Stimulated activated naive CD8-positive, alpha-beta T cell treated with anti-CD3 and anti-CD28 coated beads, Interleukin-15, Interleukin-2, amounts not matched to agents 100 U/mL and 50 U/mL, for 24 hours (primary cell): ENCODE results near the gene ARRDC2.
"Not testable (repeated sequence)": the region's sequence is repeated elsewhere in the genome, so short reads cannot be mapped to it uniquely, and the experiment has no call there.

Source experiments
- ATAC-seq: fragments of 150-1000 bp; cut with Tn5 transposase; one replicate; pipeline ENCODE4 v1.10.0; 2021
- DNase-seq: peaks from one replicate; pipeline ENCODE4 v3.0.0; 2021

Gene ARRDC2

DNA sequence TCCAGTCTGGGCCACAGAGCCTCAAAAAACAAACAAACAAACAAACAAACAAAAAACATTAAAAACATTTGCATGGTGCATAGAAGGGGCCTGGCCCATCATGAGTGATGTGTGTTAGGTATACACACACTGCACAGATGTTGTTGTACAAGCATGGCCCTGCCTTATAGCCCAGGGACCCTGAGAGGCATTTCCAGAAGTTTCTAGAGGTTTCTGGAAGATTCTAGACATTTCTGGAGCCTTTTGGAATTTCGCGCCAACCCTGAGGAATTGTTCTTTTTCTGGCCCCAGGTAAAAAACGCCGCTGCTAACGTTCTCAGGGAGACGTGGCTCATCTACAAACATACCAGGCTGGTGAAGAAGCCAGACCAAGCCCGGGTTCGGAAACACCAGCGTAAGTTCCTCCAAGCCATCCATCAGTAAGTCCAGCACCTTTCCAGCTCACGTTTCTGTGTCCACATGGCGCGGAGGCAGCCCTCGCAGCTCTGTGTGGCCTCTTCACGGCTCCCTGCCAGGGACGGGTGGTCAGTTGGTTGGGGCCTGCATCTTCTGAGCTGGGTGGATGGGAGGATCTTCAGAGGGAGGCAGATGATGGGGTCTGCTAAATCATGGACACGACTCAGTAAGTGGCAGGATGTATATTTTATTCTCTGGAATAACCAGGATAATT lies 18.4 kb upstream of the ARRDC2 start:
- ATAC-seq = no peak
- no peak for DNase-seq

DNA sequence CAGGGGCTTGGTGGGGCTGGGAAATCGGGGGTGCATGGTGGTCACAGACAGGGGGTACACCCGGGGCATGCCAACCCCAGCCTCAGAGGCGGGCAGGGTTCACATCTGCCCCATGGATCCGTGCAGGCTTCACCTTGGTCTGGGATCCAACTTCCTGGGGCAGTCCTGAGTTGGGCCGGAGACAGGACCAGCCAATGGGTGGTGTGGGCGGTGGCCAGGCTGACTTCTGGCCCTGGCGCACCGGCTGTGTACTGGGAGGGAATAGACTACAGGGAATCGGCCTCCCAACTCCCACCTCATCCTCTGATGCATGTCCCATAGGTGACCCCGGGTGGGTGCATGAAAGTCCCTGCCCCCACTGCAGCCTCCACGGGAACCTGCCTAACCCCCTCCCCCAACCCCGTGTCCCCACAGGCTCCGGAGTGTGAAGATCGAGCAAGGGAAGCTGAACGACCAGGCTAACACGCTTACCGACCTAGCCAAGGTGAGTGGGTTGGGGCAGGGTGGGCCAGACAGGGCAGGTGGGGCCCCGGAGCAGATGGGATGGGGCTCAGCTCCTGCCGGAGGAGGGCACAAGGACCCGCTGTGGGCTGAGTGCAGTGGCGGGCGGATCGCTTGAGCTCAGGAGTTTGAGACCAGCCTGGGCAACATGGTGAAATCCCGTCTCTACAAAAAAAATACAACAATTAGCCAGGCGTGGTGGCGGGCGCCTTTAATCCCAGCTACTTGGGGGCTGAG lies 14.7 kb upstream of the ARRDC2 start:
- DNase-seq = no peak
- no peak for ATAC-seq

DNA sequence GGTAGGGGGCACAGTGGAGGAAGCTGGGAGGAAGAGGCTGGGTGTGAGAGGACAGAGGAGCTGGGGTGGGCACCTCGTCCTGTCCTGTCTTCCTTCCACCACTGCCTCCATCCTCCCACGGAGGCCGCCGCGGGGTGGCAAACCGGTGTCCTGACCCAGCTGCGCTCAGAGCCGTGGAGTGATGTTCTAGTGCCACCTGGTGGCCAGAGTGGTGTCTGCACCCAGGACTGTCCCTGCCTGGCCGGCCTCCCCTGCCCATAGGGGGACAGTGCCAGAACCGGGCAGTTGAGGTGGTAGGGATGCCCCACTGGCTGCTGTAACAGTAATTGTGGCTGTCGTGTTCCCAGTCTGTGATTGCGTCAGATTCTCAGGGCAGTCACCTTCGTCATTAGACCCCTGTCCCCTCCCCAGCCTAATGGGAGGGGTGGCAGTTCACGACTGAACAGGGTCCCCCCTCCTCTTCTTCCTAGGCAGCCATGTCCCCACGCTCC lies 11.1 kb upstream of the ARRDC2 start:
- DNase-seq = peak; percentile 92
- ATAC-seq = peak; percentile 70

DNA sequence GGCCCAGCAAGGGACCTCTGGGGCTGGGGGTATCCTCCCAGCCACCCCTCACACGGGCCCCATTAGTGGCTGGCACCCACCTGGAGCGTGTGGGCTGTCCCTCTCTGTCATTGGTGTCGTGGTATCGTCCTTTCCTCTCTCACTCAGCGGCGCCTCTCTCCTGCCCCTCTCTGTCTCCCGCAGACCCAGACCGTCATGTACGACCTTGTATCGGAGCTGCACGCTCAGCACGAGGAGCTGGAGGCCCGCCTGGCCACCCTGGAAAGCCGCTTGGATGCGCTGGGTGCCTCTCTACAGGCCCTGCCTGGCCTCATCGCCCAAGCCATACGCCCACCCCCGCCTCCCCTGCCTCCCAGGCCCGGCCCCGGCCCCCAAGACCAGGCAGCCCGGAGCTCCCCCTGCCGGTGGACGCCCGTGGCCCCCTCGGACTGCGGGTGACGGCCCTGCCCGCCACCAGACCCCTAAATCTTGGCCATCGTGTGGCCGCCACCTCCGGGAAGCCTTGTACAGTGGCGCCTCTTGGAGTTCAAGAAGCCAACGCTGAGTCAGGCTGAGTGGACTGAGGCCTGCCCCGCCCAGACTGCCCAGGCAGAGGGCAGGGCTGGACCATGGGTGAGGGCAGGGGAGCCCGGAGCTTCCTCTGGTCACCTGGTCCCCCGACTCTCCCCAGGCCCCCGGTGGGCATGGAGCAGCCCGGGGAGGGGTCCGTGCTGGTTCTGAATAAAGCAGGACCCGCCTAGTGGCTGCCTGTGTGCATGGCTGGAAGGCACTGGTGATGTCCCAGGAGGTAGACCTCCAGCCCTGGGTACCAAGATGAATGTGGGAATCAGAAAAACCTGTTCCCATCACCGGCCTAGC lies 9.8 kb upstream of the ARRDC2 start:
- DNase-seq = no peak
- no peak for ATAC-seq

DNA sequence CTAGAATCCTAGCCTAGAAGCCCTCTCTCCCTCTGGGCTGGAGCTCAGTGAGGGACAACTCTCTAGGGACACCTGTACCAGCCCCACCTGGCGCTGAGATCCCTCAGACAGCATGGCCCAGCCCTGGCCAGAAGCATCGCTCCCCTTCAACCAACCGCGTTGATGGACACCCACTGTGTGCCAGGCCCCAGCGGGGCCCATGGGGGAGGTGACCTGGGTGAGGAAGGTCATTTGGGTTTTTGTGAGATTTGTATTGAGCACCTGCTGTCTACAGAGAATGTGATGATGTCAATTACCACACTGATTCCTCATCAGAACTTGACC lies 9.2 kb upstream of the ARRDC2 start:
- ATAC-seq (no peak), DNase-seq (no peak)

DNA sequence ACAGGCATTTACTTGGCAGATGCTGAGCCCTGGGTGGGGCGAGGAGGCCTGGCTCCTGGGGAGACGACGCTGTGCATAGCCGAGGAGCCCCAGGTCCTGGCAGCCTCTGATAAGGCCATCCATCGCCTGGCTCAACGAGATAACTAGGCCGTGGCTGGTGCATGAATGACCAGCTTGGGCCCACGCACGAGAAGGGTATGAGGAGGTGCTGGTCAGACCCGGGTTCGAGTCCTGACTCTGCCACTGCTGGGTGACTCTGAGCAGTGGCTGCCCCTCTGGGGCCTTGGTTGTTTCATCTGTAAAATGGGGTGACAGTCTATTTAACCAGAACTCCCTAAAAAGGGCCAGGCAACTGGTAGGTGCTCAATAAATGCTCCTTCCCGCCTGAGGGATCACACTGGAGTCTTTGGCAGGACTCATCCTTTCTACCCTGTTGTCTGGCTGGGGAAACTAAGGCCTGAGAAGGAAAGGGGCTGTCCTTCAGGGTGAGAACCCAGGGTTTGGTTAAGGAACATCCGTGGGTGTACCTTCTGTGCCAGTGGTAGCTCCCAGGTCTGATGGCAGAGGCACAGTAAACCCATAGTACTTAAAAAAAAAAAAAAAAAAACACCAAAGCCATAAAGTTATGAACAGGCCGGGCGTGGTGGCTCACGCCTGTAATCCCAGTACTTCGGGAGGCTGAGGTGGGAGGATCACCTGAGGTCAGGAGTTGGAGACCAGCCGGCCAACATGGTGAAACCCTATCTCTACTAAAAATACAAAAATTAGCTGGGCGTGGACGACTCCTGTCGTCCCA lies 8.1 kb upstream of the ARRDC2 start:
- no peak for ATAC-seq
- DNase-seq = no peak

DNA sequence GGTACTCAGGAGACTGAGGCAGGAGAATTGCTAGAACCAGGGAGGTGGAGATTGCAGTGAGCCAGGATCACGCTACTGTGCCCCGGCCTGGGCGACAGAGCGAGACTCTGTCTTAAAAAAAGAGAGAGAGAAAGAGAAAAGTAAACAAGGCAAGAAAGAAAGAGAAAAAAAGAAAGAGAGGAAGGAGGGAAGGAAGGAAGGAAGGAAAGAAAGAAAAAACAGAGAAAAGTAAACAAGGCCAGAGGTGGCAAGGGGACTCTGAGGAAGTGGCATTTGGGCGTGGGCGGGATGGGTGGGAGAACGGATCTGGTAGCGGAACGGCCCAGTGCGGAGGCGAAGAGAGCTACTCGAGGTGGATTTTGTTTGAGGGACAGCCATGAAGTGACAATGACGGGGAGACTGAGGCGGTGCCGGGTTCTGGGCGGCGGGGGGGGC lies 7.5 kb upstream of the ARRDC2 start:
- DNase-seq = no peak
- no peak for ATAC-seq

DNA sequence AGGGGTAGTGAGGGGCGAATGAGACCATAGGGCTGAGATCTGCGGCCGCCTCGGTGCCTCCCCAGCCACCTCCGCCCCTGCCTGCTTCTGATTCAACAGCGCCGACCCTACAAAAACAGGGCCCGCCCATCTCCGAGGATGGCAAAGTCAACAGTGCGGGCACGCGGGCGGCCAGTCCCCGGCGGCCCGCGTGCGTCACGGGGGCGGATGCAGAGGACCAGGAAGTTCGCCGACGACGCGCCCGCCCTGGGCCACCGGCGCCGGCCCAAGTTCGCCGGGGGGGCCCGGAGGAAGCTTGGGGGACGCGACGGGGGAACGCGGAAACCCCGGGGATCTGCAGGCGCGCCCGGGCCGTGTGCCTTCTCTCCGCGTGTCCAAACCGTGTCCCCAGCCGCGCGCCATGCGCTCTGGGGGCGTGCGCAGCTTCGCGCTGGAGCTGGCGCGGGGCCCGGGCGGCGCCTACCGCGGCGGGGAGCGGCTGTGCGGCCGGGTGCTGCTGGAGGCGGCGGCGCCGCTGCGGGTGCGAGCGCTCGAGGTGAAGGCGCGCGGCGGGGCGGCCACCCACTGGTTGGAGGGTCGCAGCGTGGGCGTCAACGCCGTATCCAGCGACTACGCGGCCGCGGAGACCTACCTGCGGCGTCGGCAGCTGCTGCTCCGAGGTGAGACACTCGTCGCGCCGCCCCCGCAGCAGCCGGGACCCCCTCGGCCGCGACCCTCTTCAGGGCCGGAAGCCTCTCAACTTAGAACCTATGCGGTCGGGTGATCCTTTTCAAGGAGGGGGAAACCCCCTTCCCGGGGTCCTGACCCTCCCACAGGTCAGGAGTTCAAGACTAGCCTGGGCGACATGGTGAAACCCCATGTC lies 6.8 kb upstream of the ARRDC2 start:
- DNase-seq (peak; percentile 95), ATAC-seq (peak; percentile 86)

DNA sequence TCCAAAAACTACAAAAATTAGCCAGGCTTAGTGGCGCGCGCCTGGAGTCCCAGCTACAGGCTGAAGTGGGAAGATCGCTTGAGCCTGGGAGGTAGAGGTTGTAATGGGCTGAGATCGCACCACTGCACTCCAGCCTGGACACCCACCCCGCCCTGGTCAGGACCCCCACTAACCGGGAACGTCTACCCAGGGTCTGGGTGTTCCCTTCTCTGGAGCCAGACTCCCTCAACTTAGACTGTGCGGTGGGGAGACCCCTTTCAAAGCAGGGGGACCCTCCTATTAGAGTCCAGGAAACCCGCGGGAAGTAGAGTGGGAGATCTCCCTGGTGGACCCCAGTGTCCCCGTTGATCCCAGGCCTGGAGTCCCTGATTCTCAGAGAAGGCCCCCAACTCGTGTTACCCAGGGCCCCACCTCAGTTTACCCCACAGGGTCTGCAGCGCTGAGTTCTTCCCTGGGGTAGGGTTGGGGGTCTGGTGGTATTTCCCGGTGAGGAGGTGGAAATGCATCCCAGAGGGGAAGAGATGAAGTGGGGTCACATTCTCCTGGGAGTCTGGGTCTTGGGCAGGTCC lies 6.1 kb upstream of the ARRDC2 start:
- DNase-seq = no peak
- no peak for ATAC-seq

DNA sequence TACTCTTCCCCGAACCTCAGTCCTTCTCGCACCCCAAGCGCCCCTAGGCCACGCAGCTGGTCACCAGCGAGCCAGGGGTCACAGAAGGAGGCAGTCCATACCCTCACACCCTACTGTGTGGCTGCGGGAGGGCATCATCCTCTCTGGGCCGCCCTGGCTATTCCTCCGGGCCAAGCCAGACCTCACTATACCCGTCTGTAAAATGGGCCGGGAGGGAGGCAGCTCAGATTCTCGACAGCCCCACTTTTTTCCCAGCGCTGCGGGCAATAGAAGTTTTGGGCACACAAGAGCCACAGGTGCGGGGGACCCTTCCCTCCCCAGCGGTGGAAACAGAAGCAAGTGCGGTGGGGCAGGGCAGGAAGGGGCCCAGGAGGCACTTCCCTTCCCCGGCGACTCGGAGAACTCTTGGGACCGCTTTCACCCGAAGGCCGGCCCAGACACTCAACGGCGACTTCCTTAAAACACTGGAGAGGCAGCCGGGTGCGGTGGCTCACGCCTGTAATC lies 5.6 kb upstream of the ARRDC2 start:
- ATAC-seq (no peak), DNase-seq (no peak)

DNA sequence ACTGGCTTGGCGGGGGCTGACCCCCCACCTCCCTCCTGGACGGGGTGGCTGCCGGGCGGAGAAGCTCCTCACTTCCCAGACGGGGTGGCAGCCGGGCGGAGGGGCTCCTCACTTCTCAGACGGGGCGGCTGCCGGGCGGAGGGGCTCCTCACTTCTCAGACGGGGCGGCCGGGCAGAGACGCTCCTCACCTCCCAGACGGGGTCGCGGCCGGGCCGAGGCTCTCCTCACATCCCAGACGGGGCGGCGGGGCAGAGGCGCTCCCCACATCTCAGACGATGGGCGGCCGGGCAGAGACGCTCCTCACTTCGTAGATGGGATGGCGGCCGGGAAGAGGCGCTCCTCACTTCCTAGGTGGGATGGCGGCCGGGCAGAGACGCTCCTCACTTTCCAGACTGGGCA lies 2.2 kb upstream of the ARRDC2 start:
- not testable (repeated sequence) for DNase-seq, ATAC-seq

DNA sequence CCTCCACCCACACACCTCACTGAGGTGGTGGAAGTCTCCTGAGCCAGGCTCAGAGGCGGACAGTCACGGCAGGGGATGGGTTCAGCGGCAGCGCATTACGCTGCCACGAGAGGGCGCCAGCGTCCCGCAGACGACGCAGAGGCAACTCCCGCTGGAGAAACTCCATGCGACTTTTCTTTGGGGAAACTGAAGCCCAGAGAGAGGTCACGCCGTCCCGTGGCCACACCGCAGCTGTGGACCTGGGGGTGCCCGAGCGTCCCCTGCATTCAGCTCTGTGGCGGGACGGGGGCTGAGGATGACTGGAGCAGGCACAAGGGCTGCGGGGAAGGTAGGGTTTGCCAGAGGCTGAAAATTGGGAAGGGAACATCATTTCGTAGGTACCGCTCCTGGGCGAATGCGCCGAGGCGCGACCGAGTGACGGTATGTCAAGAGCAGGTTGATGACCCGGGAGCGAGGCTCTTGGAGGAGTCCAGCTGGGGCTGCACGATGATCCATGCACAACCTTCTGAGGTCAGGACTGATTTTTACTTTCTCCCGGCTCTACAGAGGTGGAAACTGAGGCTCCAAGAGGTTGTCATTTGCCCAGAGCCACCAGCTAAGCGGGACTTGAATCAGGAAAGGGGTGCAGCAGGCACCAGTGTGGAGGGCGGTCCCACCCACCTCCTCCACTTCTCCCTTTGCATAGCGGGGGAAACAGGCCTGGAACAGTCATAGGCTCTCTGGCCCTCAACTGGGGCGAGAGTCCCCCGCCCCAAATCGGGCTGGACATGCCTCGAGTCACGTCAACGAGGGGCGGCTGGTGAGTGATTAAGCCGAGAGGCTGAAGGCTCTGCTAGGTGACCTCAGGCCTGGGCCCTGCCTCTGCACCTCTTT lies 690 bp upstream of the ARRDC2 start:
- peak; percentile 65 for ATAC-seq
- DNase-seq = peak; percentile 88

DNA sequence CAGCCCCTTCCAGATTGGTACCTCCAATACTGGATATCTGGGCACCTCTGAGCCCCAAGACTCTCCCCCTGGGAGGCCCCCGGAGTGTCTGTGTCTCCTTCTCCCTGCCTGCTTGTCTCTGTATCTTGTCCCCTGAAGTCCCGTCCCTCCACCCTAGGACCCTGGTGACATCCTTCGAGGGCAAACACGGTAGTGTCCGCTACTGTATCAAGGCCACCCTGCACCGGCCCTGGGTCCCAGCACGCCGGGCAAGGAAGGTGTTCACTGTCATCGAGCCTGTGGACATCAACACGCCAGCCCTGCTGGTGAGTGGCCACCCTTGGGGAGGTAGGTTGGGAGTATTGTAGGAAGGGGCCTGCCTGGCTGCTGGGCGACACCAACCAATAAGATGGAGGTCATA lies 844 bp downstream of the ARRDC2 start:
- no peak for ATAC-seq
- DNase-seq = no peak

DNA sequence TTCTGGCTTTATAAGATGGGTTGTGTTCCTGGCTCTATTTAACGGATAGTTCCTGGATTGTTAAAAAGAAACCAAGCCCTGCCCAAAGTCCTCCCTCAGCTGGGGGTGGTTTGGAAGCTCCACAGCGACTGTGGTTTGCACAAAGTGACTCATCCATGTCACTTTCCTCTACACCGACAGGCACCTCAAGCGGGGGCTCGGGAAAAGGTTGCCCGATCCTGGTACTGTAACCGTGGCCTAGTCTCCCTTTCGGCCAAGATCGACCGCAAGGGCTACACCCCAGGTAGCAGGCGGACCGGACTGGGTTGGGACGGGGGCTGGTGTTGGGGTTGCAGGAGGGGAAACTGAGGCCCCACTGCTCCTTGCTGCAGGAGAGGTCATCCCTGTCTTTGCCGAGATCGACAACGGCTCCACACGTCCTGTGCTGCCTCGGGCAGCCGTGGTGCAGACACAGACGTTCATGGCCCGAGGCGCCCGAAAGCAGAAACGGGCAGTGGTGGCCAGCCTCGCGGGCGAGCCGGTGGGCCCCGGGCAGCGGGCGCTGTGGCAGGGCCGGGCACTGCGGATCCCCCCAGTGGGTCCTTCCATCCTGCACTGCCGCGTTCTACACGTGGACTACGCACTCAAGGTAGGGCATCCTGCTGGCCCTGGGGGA lies 1.6 kb downstream of the ARRDC2 start:
- DNase-seq (no peak), ATAC-seq (no peak)

DNA sequence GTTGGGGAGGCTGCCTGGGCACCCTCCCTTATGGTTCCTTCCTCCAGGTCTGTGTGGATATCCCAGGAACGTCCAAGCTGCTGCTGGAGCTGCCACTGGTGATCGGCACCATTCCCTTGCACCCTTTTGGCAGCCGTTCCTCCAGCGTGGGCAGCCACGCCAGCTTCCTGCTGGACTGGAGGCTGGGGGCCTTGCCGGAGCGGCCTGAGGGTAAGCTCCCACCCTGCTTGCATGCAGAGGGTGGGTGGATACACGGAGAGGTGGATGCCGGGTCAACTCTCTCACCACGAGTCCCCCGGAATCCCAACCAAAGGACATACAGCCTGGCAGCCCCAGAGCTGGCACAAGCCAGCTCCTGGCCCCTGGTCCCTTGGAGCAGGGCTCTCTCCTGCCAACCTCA lies 2.2 kb downstream of the ARRDC2 start:
- no peak for DNase-seq
- no peak for ATAC-seq

DNA sequence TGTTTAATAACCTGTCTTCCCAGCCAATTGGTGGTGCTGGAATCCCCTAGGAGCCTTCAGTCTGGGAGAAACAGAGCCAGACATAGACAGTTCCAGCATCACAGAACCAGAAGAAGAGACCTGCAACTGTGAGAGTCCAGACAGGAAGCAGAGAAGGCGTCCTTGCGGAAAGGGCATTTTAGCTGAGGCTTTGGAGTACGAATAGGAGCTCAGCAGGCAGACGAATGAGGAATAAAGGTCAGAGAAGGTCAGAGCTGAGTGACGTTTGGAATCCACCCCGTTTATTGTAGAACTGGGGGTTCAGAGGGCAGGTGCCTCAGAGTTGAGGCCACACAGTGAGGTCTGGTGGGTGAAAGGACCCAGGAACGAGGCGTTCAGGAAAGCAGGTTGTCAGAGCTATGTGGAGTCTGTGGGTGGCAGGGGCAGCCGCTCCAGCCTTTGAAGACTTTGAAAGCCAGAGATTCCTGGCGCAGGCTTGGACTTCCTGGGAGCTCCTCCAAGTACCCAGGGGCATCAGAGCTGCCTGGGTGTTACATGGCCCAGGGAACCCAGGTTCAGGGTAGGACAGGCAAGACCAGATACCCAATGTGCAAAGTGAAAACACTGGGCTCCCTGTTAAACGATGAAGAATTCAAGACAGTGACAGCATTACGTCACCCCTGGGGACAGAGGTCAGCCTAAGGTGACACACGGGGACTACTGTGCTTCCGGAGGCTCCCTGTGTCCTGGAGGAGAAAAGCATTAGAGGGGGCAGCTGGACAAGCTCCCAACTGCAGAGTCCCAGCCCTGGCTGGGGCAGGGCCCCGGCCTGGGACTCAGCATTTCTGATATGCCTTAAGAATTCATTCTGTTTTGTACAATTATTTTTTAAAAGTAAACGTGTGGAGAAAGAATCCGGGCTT lies 5.5 kb downstream of the ARRDC2 start:
- DNase-seq = no peak
- ATAC-seq = no peak

DNA sequence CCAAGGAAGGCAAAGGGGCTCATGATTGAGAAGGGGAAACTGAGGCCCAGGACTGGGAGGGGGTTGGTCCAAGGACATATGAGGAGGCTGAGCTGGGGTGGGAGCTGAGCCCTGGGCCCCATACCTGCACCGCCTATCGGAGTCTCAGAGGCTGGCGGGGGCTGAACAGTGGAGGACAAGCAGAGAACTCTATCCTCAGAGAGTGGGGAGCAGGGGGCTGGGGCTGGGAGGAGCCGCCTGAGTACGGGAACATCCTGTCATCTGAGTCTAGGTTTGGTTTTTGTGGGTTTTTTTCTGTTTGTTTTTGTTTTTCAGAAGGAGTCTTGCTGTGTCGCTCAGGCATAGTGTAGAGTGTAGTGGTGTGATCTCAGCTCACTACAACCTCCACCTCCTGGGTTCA lies 6.2 kb downstream of the ARRDC2 start:
- ATAC-seq (peak; percentile 55), DNase-seq (no peak)
